Tibial nerve (tissue), 4 donors: ENCODE results near the gene OPN3. TPM values are rescaled to one million over a fixed set of nuclear protein-coding genes. Genes with fewer than 3 reads are reported as not detected.

Source experiments
- DNase-seq, 2 donors: peaks; one replicate each; pipeline ENCODE4 v3.0.0-alpha.2; 2019; ENCODE audit warnings: low spot score in 2 of 2
- H3K27ac ChIP-seq, 4 donors: fragments of 200-600 bp; sonication (generic) in 3 of 4; one replicate each; pipeline ENCODE4 v1.5.1; 2017 to 2019; ENCODE audit warnings: mild to moderate bottlenecking in 1 of 4
- H3K27me3 ChIP-seq, 2 donors: fragments of 200-600 bp; sonication (generic) in 1 of 2; one replicate each; pipeline versions ENCODE4 v1.5.1 to v1.6.0; 2017 to 2019
- H3K36me3 ChIP-seq, 3 donors: fragments of 200-600 bp; sonication (generic); one replicate each; pipeline ENCODE4 v1.5.1; 2018 to 2019
- H3K4me1 ChIP-seq, 4 donors: fragments of 200-600 bp; sonication (generic) in 3 of 4; one replicate each; pipeline ENCODE4 v1.5.1; 2017 to 2019
- H3K4me3 ChIP-seq, 4 donors: fragments of 200-600 bp; sonication (generic) in 3 of 4; one replicate each; pipeline ENCODE4 v1.5.1; 2017 to 2019; ENCODE audit warnings: mild to moderate bottlenecking in 1 of 4, moderate library complexity in 1 of 4
- H3K9me3 ChIP-seq, 4 donors: fragments of 200-600 bp; sonication (generic) in 3 of 4; one replicate each; pipeline ENCODE4 v1.5.1; 2017 to 2019
- CTCF ChIP-seq, 5 experiments: fragments of 200-600 bp in 3 of 5; fragments of 450-650 bp in 2 of 5; sonication (generic) in 3 of 5; IDR thresholded peaks; one replicate each; pipeline ENCODE4 v1.5.1; 2016 to 2019; ENCODE audit warnings: antibody characterized with exemption in 5 of 5, mild to moderate bottlenecking in 3 of 5, moderate library complexity in 2 of 5
- EP300 ChIP-seq, 2 donors: sonication (generic); formaldehyde crosslinking; IDR thresholded peaks; one replicate each; pipeline ENCODE4 v1.6.1; 2017; ENCODE audit warnings: antibody characterized with exemption in 2 of 2, mild to moderate bottlenecking in 1 of 2
- POLR2A ChIP-seq, 2 donors: fragments of 450-650 bp; IDR thresholded peaks; one replicate each; pipeline ENCODE4 v1.6.1; 2017; ENCODE audit warnings: antibody characterized with exemption in 2 of 2, mild to moderate bottlenecking in 2 of 2, moderate library complexity in 2 of 2
- WGBS, 2 donors: methylation state at CpG; one replicate each; pipeline ENCODE4 v1.1.5; 2018; 5-methylcytosine and 5-hydroxymethylcytosine counted together
- total RNA-seq, 4 donors: library from RNA; depleted of rRNA; stranded (reverse); fragments of >200 nt; gene quantifications; one replicate each; pipeline ENCODE4 v1.1.0, GENCODE V29; 2016

Gene OPN3
- total RNA-seq, 4 donors from 2014 or later = 17.8 to 31.7 (median 19.7) TPM

- peaks cover 0 to 44% (median 10%) of the 10 kb centered on the region in 4 donors for H3K4me1 ChIP-seq
- H3K36me3 ChIP-seq = peaks cover 0 to 12% (median 0%) of the 10 kb centered on the region in 3 donors
- no peak for DNase-seq
- H3K9me3 ChIP-seq = no peaks in the 10 kb centered on the region
- TF ChIP-seq CTCF (IDR thresholded peaks at IDR 0.05) (no peak), EP300 (IDR thresholded peaks at IDR 0.05) (no peak), POLR2A (IDR thresholded peaks at IDR 0.05) (no peak)
- 86 to 93% methylated on average over 4 of the region's 4 CpGs for WGBS, 2 donors
- no peak overlapping the region for H3K27ac ChIP-seq
- H3K4me3 ChIP-seq = no peak overlapping the region
- H3K27me3 ChIP-seq = no peaks in the 10 kb centered on the region
Observed at GRCh38 chr1:241637604-241638003, 2.6 kb downstream of the OPN3 start.

DNA sequence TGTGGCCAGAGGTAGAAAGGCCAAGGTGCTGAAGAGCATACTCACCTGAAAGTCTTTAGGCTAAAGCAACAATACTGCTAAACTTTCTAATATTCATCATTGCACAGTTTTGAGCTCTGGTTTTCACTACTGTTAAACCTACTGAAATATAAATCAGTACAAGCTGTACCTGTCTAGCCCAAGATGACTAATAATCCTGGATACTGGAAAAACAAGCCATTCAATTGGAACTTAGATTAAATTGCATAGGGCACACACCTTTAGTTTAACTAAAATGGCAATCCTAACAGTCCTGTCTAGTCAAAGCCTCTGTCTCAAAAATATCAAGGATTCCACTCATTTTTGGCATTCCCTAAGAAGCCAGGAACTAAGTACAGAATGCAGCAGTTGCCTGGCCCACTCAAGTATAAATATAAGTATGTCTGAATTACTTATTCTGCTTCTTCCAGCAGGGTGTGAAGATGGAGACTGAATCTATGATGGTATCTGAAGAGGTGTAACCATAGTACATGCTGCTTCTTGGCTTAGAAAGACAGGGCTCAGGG, 3.1 kb downstream of the OPN3 start:
- TF ChIP-seq CTCF (IDR thresholded peaks at IDR 0.05) = no peak
- no peak for TF ChIP-seq POLR2A (IDR thresholded peaks at IDR 0.05)
- TF ChIP-seq EP300 (IDR thresholded peaks at IDR 0.05) = no peak
- H3K4me1 ChIP-seq = peaks cover 0 to 43% (median 10%) of the 10 kb centered on the region in 4 donors
- peaks cover 0 to 12% (median 0%) of the 10 kb centered on the region in 3 donors for H3K36me3 ChIP-seq
- DNase-seq = no peak
- no peaks in the 10 kb centered on the region for H3K9me3 ChIP-seq
- H3K27ac ChIP-seq = no peak overlapping the region
- no peak overlapping the region for H3K4me3 ChIP-seq
- H3K27me3 ChIP-seq = no peaks in the 10 kb centered on the region

GRCh38 chr1:241636291-241636690, 3.9 kb downstream of the OPN3 start:
- Histone ChIP-seq H3K27ac (no peak overlapping the region), H3K9me3 (no peaks in the 10 kb centered on the region), H3K36me3 (peaks cover 0 to 12% (median 0%) of the 10 kb centered on the region in 3 donors), H3K27me3 (no peaks in the 10 kb centered on the region), H3K4me3 (no peak overlapping the region), H3K4me1 (peaks cover 0 to 38% (median 8%) of the 10 kb centered on the region in 4 donors)
- no peak for TF ChIP-seq CTCF (IDR thresholded peaks at IDR 0.05)
- TF ChIP-seq POLR2A (IDR thresholded peaks at IDR 0.05) = no peak
- no peak for TF ChIP-seq EP300 (IDR thresholded peaks at IDR 0.05)
- no peak for DNase-seq
- WGBS, 2 donors = 62 to 72% methylated on average over 1 of the region's 1 CpG

DNA sequence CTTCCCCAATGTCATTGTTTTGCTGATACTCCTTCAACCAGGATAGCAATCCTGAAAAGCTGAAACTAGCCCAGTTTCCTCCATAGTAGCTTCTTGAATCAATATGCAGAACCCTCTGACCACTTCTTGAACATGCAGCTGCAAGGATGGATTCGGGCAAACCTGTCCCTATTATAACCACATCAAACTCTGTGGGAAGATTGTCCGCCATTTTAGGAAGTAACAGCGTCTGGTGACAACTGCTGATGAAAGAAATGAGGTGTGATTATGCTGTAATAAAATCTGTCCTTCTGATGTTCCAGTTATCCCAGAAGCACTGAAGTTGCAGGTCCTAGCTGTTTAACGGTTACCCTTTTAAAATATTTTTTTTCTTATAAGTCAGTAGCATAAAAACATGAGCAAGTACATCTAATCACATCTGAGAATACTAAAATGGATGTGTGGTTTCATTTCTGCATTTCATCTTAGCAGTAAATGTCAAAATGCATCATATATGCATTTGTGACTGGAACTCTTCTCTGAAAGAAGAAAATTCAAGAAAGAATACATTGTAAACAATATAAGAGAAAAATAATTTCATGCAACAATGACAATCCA, 4.5 kb downstream of the OPN3 start:
- no peak for DNase-seq
- 92 to 93% methylated on average over 4 of the region's 4 CpGs for WGBS, 2 donors
- Histone ChIP-seq H3K36me3 (peaks cover 0 to 12% (median 0%) of the 10 kb centered on the region in 3 donors), H3K4me3 (no peak overlapping the region), H3K27me3 (no peaks in the 10 kb centered on the region), H3K27ac (no peak overlapping the region), H3K4me1 (peaks cover 0 to 34% (median 8%) of the 10 kb centered on the region in 4 donors), H3K9me3 (no peaks in the 10 kb centered on the region)
- TF ChIP-seq POLR2A (IDR thresholded peaks at IDR 0.05) (no peak), CTCF (IDR thresholded peaks at IDR 0.05) (no peak), EP300 (IDR thresholded peaks at IDR 0.05) (no peak)

GRCh38 chr1:241632987-241633386, 7.2 kb downstream of the OPN3 start:
- Histone ChIP-seq H3K27me3 (no peaks in the 10 kb centered on the region), H3K4me1 (peaks cover 0 to 16% (median 7%) of the 10 kb centered on the region in 4 donors), H3K4me3 (no peak overlapping the region), H3K36me3 (peaks cover 0 to 12% (median 0%) of the 10 kb centered on the region in 3 donors), H3K27ac (no peak overlapping the region), H3K9me3 (no peaks in the 10 kb centered on the region)
- no peak for TF ChIP-seq POLR2A (IDR thresholded peaks at IDR 0.05)
- no peak for TF ChIP-seq CTCF (IDR thresholded peaks at IDR 0.05)
- TF ChIP-seq EP300 (IDR thresholded peaks at IDR 0.05) = no peak
- DNase-seq = no peak
- WGBS, 2 donors = 96 to 97% methylated on average over 3 of the region's 3 CpGs
